HG03159 (cell line): ENCODE data around the gene ANKRD66.
"Not testable (repeated sequence)": the region's sequence is repeated elsewhere in the genome, so short reads cannot be mapped to it uniquely, and the experiment has no call there.

ENCODE experiments used
- ATAC-seq: cut with Tn5 transposase; IDR thresholded peaks from one replicate; pipeline ENCODE4 v1.9.1; 2021; ENCODE audit warnings: mild to moderate bottlenecking, moderate library complexity; ENCODE audit not compliant: unreplicated experiment

The ANKRD66 gene

GRCh38 chr6:46751658-46752057 lies 4.9 kb downstream of the ANKRD66 start:
- no peak for ATAC-seq

- no peak for ATAC-seq
Measured at GRCh38 chr6:46755865-46756264, 9.1 kb downstream of the ANKRD66 start.

- ATAC-seq, result no peak
Measured at GRCh38 chr6:46756469-46757213, 9.9 kb downstream of the ANKRD66 start.

GRCh38 chr6:46757214-46757596 lies 10.5 kb downstream of the ANKRD66 start:
- ATAC-seq, result no peak

- no peak for ATAC-seq
Measured at GRCh38 chr6:46758960-46759753, 12.4 kb downstream of the ANKRD66 start.

GRCh38 chr6:46760925-46761324 lies 14.2 kb downstream of the ANKRD66 start:
- ATAC-seq, result no peak

- no peak for ATAC-seq
Measured at GRCh38 chr6:46763466-46763865, 16.7 kb downstream of the ANKRD66 start.

- not testable (repeated sequence) for ATAC-seq
Measured at GRCh38 chr6:46764280-46764679, 17.5 kb downstream of the ANKRD66 start.

GRCh38 chr6:46764961-46765360 lies 18.2 kb downstream of the ANKRD66 start:
- ATAC-seq, result no peak

- no peak for ATAC-seq
Measured at GRCh38 chr6:46772016-46772415, 25.3 kb downstream of the ANKRD66 start.

- peak; percentile 63 for ATAC-seq
Measured at GRCh38 chr6:46772762-46773161, 26.0 kb downstream of the ANKRD66 start.

GRCh38 chr6:46773201-46773855 lies 26.6 kb downstream of the ANKRD66 start:
- ATAC-seq, result no peak

GRCh38 chr6:46774736-46775135 lies 28.0 kb downstream of the ANKRD66 start:
- not testable (repeated sequence) for ATAC-seq

- no peak for ATAC-seq
Measured at GRCh38 chr6:46776070-46776712, 29.5 kb downstream of the ANKRD66 start.

- ATAC-seq, result no peak
Measured at GRCh38 chr6:46777476-46778346, 31.0 kb downstream of the ANKRD66 start.

- ATAC-seq, result no peak
Measured at GRCh38 chr6:46781478-46782378, 35.0 kb downstream of the ANKRD66 start.

GRCh38 chr6:46784535-46784934 lies 37.8 kb downstream of the ANKRD66 start:
- ATAC-seq, result no peak

- ATAC-seq, result no peak
Measured at GRCh38 chr6:46787871-46788540, 41.3 kb downstream of the ANKRD66 start.

GRCh38 chr6:46788791-46789190 lies 42.1 kb downstream of the ANKRD66 start:
- no peak for ATAC-seq
